H1 (cell line): ENCODE measurements around the gene SLC26A1.

ENCODE experiments used
- CBX5 ChIP-seq: fragments of 300-800, 300-1000 bp; sonication (generic); IDR thresholded peaks from 2 replicates; pipeline ENCODE4 v1.7.1; 2016; ENCODE audit warnings: antibody characterized with exemption, low read length, low read depth
- CHD2 ChIP-seq: IDR thresholded peaks from 2 replicates; pipeline ENCODE4 v1.6.1; 2012; ENCODE audit warnings: low read length, improper control_type of control experiment
- EZH2 ChIP-seq: fragments of 200-600 bp; sonication (generic); IDR thresholded peaks from 2 replicates; pipeline ENCODE4 v1.7.1; 2012; ENCODE audit warnings: low read depth, mild to moderate bottlenecking, moderate library complexity, low read length, inconsistent platforms; ENCODE audit not compliant: severe bottlenecking
- POLR2A ChIP-seq, 2 experiments: IDR thresholded peaks; 1 replicate in 1 of 2; 2 replicates in 1 of 2; pipeline ENCODE4 v1.6.1; 2011; ENCODE audit warnings: low read depth in 2 of 2, low read length in 2 of 2, mild to moderate bottlenecking in 2 of 2; ENCODE audit errors: control extremely low read depth in 1 of 2
- POLR2AphosphoS5 ChIP-seq: IDR thresholded peaks from 2 replicates; pipeline ENCODE4 v1.6.1; 2011; ENCODE audit warnings: low read depth, low read length
- RAD21 ChIP-seq, 2 experiments: IDR thresholded peaks in 1 of 2; conservative IDR thresholded peaks in 1 of 2; 2 replicates each; pipeline ENCODE4 v1.6.1; 2011; ENCODE audit warnings: low read depth in 2 of 2, low read length in 2 of 2, improper control_type of control experiment in 1 of 2, inconsistent platforms in 1 of 2, mild to moderate bottlenecking in 1 of 2, moderate library complexity in 1 of 2
- SAP30 ChIP-seq: fragments of 300-600 bp; sonication (generic); IDR thresholded peaks from 2 replicates; pipeline ENCODE4 v1.7.1; 2012; ENCODE audit warnings: low read length, moderate library complexity, mild to moderate bottlenecking, inconsistent platforms; ENCODE audit not compliant: insufficient read depth, insufficient replicate concordance
- SIN3A ChIP-seq, 2 experiments: IDR thresholded peaks in 1 of 2; conservative IDR thresholded peaks in 1 of 2; 2 replicates each; pipeline ENCODE4 v1.6.1; 2011 to 2012; ENCODE audit warnings: low read length in 2 of 2, improper control_type of control experiment in 1 of 2, low read depth in 1 of 2, mild to moderate bottlenecking in 1 of 2
- SP1 ChIP-seq: IDR thresholded peaks from 2 replicates; pipeline ENCODE4 v1.6.1; 2011; ENCODE audit warnings: low read depth, low read length
- TEAD4 ChIP-seq: IDR thresholded peaks from 2 replicates; pipeline ENCODE4 v1.6.1; 2012; ENCODE audit warnings: low read depth, low read length, inconsistent platforms, mixed read lengths
- ZNF274 ChIP-seq: IDR thresholded peaks from 2 replicates; pipeline ENCODE4 v1.7.0; 2012; ENCODE audit warnings: low read length, borderline replicate concordance; ENCODE audit errors: extremely low read depth
- TF ChIP-seq, protein P1 (sequence below), 3 experiments: IDR thresholded peaks; 1 replicate in 2 of 3; 2 replicates in 1 of 3; pipeline versions ENCODE4 v1.5.1 to v1.6.1; 2011; ENCODE audit warnings: low read length in 3 of 3, mild to moderate bottlenecking in 3 of 3, inconsistent platforms in 2 of 3, low read depth in 1 of 3, moderate library complexity in 1 of 3; ENCODE audit not compliant: insufficient read depth in 1 of 3; ENCODE audit errors: control extremely low read depth in 1 of 3

DNA sequence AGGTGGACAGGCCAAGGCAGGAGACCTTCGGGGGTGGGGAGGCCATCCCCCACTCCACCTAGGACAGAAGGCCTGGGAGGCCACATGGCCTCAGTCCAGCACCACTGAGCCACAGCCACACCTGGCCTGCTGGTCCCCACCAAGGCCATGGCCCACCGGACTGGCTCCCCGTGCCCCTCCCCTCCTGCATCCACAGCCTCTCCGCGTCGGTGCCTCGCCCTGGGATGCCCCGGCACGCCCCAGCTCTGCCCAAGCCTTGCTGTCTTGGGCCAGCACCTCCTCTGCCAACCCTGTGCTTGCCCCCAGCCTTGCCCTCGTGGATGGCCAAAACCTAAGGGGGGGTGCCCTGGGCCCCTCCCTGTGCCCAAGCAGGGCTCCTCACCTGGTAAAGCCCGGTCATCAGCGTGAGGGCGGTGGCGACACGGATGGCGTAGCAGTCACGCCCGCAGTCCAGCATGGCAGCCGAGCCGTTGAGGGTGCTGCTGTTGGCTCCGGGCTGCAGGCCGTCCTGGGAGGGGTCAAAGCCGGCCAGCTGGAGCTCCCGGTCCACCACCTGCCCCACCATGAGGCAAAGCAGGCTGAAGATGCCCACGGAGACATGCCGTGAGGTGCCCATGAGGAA lies 2.3 kb downstream of the SLC26A1 start:
- TF ChIP-seq, protein P1, sequence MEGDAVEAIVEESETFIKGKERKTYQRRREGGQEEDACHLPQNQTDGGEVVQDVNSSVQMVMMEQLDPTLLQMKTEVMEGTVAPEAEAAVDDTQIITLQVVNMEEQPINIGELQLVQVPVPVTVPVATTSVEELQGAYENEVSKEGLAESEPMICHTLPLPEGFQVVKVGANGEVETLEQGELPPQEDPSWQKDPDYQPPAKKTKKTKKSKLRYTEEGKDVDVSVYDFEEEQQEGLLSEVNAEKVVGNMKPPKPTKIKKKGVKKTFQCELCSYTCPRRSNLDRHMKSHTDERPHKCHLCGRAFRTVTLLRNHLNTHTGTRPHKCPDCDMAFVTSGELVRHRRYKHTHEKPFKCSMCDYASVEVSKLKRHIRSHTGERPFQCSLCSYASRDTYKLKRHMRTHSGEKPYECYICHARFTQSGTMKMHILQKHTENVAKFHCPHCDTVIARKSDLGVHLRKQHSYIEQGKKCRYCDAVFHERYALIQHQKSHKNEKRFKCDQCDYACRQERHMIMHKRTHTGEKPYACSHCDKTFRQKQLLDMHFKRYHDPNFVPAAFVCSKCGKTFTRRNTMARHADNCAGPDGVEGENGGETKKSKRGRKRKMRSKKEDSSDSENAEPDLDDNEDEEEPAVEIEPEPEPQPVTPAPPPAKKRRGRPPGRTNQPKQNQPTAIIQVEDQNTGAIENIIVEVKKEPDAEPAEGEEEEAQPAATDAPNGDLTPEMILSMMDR (IDR thresholded peaks at IDR 0.05; ENCODE audit: control extremely low read depth in 1 of 3, insufficient read depth in 1 of 3, low read depth in 1 of 3, low read length in 3 of 3), result no peak
- TF ChIP-seq SP1 (no peak), EZH2 (no peak), POLR2A (IDR thresholded peaks at IDR 0.05; ENCODE audit: control extremely low read depth in 1 of 2, low read depth in 2 of 2, low read length in 2 of 2) (no peak), SAP30 (no peak), RAD21 (IDR thresholded peaks at IDR 0.05 in 1 of 2, conservative IDR thresholded peaks at IDR 0.05 in 1 of 2; ENCODE audit: low read depth in 2 of 2, low read length in 2 of 2) (no peak), TEAD4 (no peak), CBX5 (no peak), SIN3A (conservative IDR thresholded peaks at IDR 0.05 in 1 of 2, IDR thresholded peaks at IDR 0.05 in 1 of 2; ENCODE audit: low read depth in 1 of 2, low read length in 2 of 2) (no peak), CHD2 (no peak), ZNF274 (no peak), POLR2AphosphoS5 (no peak)
